ENCODE results near the gene MTRFR.
"Not testable (repeated sequence)": the region's sequence is repeated elsewhere in the genome, so short reads cannot be mapped to it uniquely, and the experiment has no call there.

MTRFR gene

GRCh38 chr12:123250471-123251383 is 17.5 kb downstream of the MTRFR start:
- peak in 1 of 2 experiments; percentile 26 for DNase-seq

- DNase-seq = no peak
Measured at GRCh38 chr12:123251403-123252076, 18.3 kb downstream of the MTRFR start.

GRCh38 chr12:123252365-123252764 is 19.1 kb downstream of the MTRFR start:
- not testable (repeated sequence) for DNase-seq

GRCh38 chr12:123253641-123254459 is 20.6 kb downstream of the MTRFR start:
- no peak for DNase-seq

- no peak for DNase-seq
Measured at GRCh38 chr12:123254853-123255446, 21.7 kb downstream of the MTRFR start.

- DNase-seq = no peak
Measured at GRCh38 chr12:123258593-123258992, 25.4 kb downstream of the MTRFR start.

GRCh38 chr12:123260081-123260480 is 26.8 kb downstream of the MTRFR start:
- DNase-seq = no peak

GRCh38 chr12:123261196-123261595 is 28.0 kb downstream of the MTRFR start:
- no peak for DNase-seq

GRCh38 chr12:123263196-123263817 is 30.1 kb downstream of the MTRFR start:
- no peak for DNase-seq

GRCh38 chr12:123264642-123265041 is 31.4 kb downstream of the MTRFR start:
- no peak for DNase-seq

GRCh38 chr12:123265851-123266678 is 32.8 kb downstream of the MTRFR start:
- DNase-seq = no peak

- no peak for DNase-seq
Measured at GRCh38 chr12:123266679-123267277, 33.5 kb downstream of the MTRFR start.

- no peak for DNase-seq
Measured at GRCh38 chr12:123267335-123267920, 34.2 kb downstream of the MTRFR start.

GRCh38 chr12:123267991-123268843 is 35.0 kb downstream of the MTRFR start:
- peak; percentile 62 to 88 for DNase-seq

GRCh38 chr12:123268850-123269249 is 35.6 kb downstream of the MTRFR start:
- DNase-seq = no peak

GRCh38 chr12:123269395-123269892 is 36.2 kb downstream of the MTRFR start:
- no peak for DNase-seq

GRCh38 chr12:123269896-123270213 is 36.6 kb downstream of the MTRFR start:
- no peak for DNase-seq

- DNase-seq = no peak
Measured at GRCh38 chr12:123270214-123271000, 37.2 kb downstream of the MTRFR start.
